HEK293 (cell line): ENCODE measurements around the gene MTMR11.
"Not testable (repeated sequence)": the region's sequence is repeated elsewhere in the genome, so short reads cannot be mapped to it uniquely, and the experiment has no call there.

Experiments
- CTCF ChIA-PET: fragments of 350-600 bp; formaldehyde crosslinking; extraction: SDS; loops from one replicate; lab custom pipeline; 2021; ENCODE audit warnings: antibody characterized with exemption; lab: Yijun Ruan, JAX
- POLR2A ChIA-PET: fragments of 300-600 bp; formaldehyde crosslinking; extraction: SDS; loops from one replicate; lab custom pipeline; 2020; ENCODE audit warnings: antibody characterized with exemption, inconsistent platforms; lab: Yijun Ruan, JAX
- H3K27ac ChIP-seq: fragments of 200-500 bp; sonication (Bioruptor generic); 2 replicates; pipeline ENCODE4 v1.5.1; 2014; ENCODE audit warnings: low read depth, low read length, control low read depth, inconsistent platforms; ENCODE audit errors: extremely low read depth
- H3K36me3 ChIP-seq, 2 experiments: fragments of 200-500 bp in 1 of 2; sonication (Bioruptor generic) in 1 of 2; 1 replicate in 1 of 2; 2 replicates in 1 of 2; pipeline ENCODE4 v1.5.1; 2014 to 2017; ENCODE audit warnings: inconsistent platforms in 2 of 2, low read length in 2 of 2; ENCODE audit not compliant: control insufficient read depth in 2 of 2, insufficient read depth in 1 of 2
- H3K4me1 ChIP-seq: fragments of 200-500 bp; sonication (Bioruptor generic); 2 replicates; pipeline ENCODE4 v1.5.1; 2014; ENCODE audit warnings: mild to moderate bottlenecking, low read length, inconsistent platforms; ENCODE audit not compliant: control insufficient read depth, insufficient read depth
- H3K4me3 ChIP-seq: 2 replicates; pipeline ENCODE4 v1.5.1; 2011; ENCODE audit warnings: low read depth, mild to moderate bottlenecking, control low read depth, low read length, moderate library complexity
- H3K9me3 ChIP-seq: fragments of 200-500 bp; sonication (Bioruptor generic); 2 replicates; pipeline ENCODE4 v1.5.1; 2014; ENCODE audit warnings: low read depth, low read length, inconsistent platforms; ENCODE audit not compliant: control insufficient read depth, insufficient read depth
- GLIS2 ChIP-seq: fragments of 450-650 bp; formaldehyde crosslinking; IDR thresholded peaks from 2 replicates; pipeline ENCODE4 v1.5.1; 2016; ENCODE audit warnings: missing biosample characterization, missing genetic modification characterization
- REPIN1 ChIP-seq: fragments of 450-650 bp; formaldehyde crosslinking; IDR thresholded peaks from 2 replicates; pipeline ENCODE4 v1.5.1; 2017; ENCODE audit warnings: missing biosample characterization, missing genetic modification characterization, low read depth
- SCRT2 ChIP-seq: fragments of 450-650 bp; formaldehyde crosslinking; IDR thresholded peaks from 2 replicates; pipeline ENCODE4 v1.5.1; 2016; ENCODE audit warnings: missing biosample characterization, missing genetic modification characterization
- YY1 ChIP-seq: fragments of 450-650 bp; formaldehyde crosslinking; IDR thresholded peaks from 2 replicates; pipeline ENCODE4 v1.5.1; 2018; ENCODE audit warnings: missing biosample characterization, missing genetic modification characterization
- ZBTB21 ChIP-seq: fragments of 450-650 bp; formaldehyde crosslinking; IDR thresholded peaks from 2 replicates; pipeline ENCODE4 v1.5.1; 2017; ENCODE audit warnings: missing biosample characterization, missing genetic modification characterization
- ZBTB6 ChIP-seq: fragments of 450-650 bp; formaldehyde crosslinking; IDR thresholded peaks from 2 replicates; pipeline ENCODE4 v1.5.1; 2017; ENCODE audit warnings: missing biosample characterization, missing genetic modification characterization
- ZFP41 ChIP-seq: fragments of 450-650 bp; formaldehyde crosslinking; IDR thresholded peaks from 2 replicates; pipeline ENCODE4 v1.5.1; 2016; ENCODE audit warnings: missing biosample characterization, missing genetic modification characterization, borderline replicate concordance
- ZNF121 ChIP-seq: fragments of 450-650 bp; formaldehyde crosslinking; IDR thresholded peaks from 2 replicates; pipeline ENCODE4 v1.5.1; 2016; ENCODE audit warnings: missing biosample characterization, missing genetic modification characterization
- ZNF133 ChIP-seq: fragments of 450-650 bp; formaldehyde crosslinking; IDR thresholded peaks from 2 replicates; pipeline ENCODE4 v1.5.1; 2016; ENCODE audit warnings: missing biosample characterization, missing genetic modification characterization
- ZNF223 ChIP-seq: fragments of 450-650 bp; formaldehyde crosslinking; IDR thresholded peaks from 2 replicates; pipeline ENCODE4 v1.5.1; 2016; ENCODE audit warnings: missing biosample characterization, missing genetic modification characterization
- ZNF660 ChIP-seq: fragments of 450-650 bp; IDR thresholded peaks from 2 replicates; pipeline ENCODE4 v1.5.1; 2018; ENCODE audit warnings: missing biosample characterization, mild to moderate bottlenecking, missing genetic modification characterization
- ZNF785 ChIP-seq: fragments of 450-650 bp; formaldehyde crosslinking; IDR thresholded peaks from 2 replicates; pipeline ENCODE4 v1.5.1; 2016; ENCODE audit warnings: missing biosample characterization, missing genetic modification characterization
- ZXDB ChIP-seq: fragments of 450-650 bp; formaldehyde crosslinking; IDR thresholded peaks from 2 replicates; pipeline ENCODE4 v1.5.1; 2016; ENCODE audit warnings: missing biosample characterization, missing genetic modification characterization
- TF ChIP-seq, protein P1 (sequence below): fragments of 450-650 bp; formaldehyde crosslinking; IDR thresholded peaks from 2 replicates; pipeline ENCODE4 v1.5.1; 2016; ENCODE audit warnings: missing biosample characterization, missing genetic modification characterization
- TF ChIP-seq, protein P2 (sequence below): fragments of 450-650 bp; formaldehyde crosslinking; IDR thresholded peaks from 2 replicates; pipeline ENCODE4 v1.5.1; 2016; ENCODE audit warnings: missing biosample characterization, missing genetic modification characterization
- TF ChIP-seq, protein P3 (sequence below): fragments of 450-650 bp; formaldehyde crosslinking; IDR thresholded peaks from 2 replicates; pipeline ENCODE4 v1.5.1; 2017; ENCODE audit warnings: missing biosample characterization, mild to moderate bottlenecking, missing genetic modification characterization, moderate library complexity

The MTMR11 gene

GRCh38 chr1:149886396-149887195 lies 50.1 kb downstream of the MTMR11 start (continued):
- TF ChIP-seq ZBTB6 (no peak; the same call in 1 of the 2 replicates), ZNF121 (no peak), ZFP41 (tag by site-specific recombination) (peak; percentile 22; the same call in 1 of the 2 replicates), ZNF223 (tag by site-specific recombination) (no peak)
- TF ChIP-seq, protein P1, sequence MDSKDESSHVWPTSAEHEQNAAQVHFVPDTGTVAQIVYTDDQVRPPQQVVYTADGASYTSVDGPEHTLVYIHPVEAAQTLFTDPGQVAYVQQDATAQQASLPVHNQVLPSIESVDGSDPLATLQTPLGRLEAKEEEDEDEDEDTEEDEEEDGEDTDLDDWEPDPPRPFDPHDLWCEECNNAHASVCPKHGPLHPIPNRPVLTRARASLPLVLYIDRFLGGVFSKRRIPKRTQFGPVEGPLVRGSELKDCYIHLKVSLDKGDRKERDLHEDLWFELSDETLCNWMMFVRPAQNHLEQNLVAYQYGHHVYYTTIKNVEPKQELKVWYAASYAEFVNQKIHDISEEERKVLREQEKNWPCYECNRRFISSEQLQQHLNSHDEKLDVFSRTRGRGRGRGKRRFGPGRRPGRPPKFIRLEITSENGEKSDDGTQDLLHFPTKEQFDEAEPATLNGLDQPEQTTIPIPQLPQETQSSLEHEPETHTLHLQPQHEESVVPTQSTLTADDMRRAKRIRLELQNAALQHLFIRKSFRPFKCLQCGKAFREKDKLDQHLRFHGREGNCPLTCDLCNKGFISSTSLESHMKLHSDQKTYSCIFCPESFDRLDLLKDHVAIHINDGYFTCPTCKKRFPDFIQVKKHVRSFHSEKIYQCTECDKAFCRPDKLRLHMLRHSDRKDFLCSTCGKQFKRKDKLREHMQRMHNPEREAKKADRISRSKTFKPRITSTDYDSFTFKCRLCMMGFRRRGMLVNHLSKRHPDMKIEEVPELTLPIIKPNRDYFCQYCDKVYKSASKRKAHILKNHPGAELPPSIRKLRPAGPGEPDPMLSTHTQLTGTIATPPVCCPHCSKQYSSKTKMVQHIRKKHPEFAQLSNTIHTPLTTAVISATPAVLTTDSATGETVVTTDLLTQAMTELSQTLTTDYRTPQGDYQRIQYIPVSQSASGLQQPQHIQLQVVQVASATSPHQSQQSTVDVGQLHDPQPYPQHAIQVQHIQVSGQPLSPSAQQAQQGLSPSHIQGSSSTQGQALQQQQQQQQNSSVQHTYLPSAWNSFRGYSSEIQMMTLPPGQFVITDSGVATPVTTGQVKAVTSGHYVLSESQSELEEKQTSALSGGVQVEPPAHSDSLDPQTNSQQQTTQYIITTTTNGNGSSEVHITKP (tag by site-specific recombination) = no peak
- TF ChIP-seq, all 188 proteins: peak for 42

DNA sequence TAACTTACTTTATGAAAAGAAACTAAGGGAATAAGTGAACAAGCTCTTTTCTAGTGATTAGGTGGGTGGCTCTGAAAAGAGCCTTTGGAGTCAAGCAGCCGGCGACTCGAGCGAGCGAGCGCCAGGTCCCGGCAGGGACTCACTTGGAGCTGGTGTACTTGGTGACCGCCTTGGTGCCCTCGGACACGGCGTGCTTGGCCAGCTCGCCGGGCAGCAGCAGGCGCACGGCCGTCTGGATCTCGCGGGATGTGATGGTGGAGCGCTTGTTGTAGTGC lies 50.6 kb downstream of the MTMR11 start:
- H3K9me3 ChIP-seq, H3K36me3 ChIP-seq: not testable (repeated sequence)
- H3K27ac ChIP-seq = peak overlapping the region; percentile 39
- peak; percentile 11; the same call in 1 of the 2 replicates for TF ChIP-seq SCRT2 (tag by site-specific recombination)
- TF ChIP-seq, protein P2, sequence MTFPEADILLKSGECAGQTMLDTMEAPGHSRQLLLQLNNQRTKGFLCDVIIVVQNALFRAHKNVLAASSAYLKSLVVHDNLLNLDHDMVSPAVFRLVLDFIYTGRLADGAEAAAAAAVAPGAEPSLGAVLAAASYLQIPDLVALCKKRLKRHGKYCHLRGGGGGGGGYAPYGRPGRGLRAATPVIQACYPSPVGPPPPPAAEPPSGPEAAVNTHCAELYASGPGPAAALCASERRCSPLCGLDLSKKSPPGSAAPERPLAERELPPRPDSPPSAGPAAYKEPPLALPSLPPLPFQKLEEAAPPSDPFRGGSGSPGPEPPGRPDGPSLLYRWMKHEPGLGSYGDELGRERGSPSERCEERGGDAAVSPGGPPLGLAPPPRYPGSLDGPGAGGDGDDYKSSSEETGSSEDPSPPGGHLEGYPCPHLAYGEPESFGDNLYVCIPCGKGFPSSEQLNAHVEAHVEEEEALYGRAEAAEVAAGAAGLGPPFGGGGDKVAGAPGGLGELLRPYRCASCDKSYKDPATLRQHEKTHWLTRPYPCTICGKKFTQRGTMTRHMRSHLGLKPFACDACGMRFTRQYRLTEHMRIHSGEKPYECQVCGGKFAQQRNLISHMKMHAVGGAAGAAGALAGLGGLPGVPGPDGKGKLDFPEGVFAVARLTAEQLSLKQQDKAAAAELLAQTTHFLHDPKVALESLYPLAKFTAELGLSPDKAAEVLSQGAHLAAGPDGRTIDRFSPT (tag by site-specific recombination) = peak; percentile 74
- 0 out of 2 replicates have a peak, but pooled peaks have one; percentile 6 for TF ChIP-seq REPIN1 (tag by site-specific recombination)
- TF ChIP-seq YY1 = 0 out of 2 replicates have a peak, but pooled peaks have one; percentile 48
- TF ChIP-seq, all 188 proteins: peak for 4; not testable (repeated sequence) for 184
- ChIA-PET POLR2A (interaction anchor here (0.5 to 4.0 kb wide), 18 partner anchors 14 to 359 kb away, joined by 3 to 48 read pairs (median 8); partner anchors contain the start of genes BOLA1, MTMR11, SF3B4 and SV2A), CTCF (interaction anchor here (0.7 to 1.3 kb wide), 2 partner anchors 194 to 283 kb away, joined by 3 to 5 read pairs; no protein-coding TSS in a partner anchor)
- H3K4me3 ChIP-seq = peak overlapping the region; percentile 58
- H3K4me1 ChIP-seq = not testable (repeated sequence)

DNA sequence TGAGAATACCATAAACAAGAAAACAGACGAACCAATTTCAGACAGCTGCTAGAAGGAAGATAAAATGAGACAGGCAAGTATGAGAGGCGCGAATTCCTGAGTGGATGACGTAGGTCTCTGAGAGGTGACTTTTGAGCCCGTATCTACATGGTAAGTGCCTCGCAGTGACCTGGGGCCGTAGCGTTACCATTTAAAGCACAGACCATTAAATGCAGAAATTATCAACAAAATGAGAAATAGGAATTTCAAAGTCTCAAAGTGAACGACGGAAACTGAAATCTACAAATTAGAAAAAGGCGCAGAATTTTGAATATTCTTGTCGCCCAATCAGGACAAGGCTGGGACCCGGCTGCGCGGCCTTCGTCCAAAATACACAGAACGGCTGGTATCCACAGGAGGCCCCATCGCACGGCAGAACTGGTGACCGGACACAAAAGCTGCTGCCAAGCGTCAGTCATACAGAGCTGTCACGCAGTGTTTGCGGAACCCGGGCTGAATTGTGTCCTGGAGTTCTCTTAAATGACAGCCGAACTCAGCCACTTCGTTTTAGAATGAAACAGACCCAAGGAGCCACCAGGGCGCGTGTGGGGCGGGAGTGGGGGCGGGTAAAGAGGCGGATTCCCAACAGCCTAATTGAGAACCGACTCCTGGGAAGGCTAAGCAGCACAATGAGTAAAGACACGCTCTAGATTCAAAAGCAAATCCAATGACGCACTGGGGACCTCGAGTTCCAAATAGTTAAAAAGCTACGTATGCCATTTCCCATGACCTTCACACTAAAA lies 51.1 kb downstream of the MTMR11 start:
- H3K27ac ChIP-seq = peak overlapping the region; percentile 39
- POLR2A ChIA-PET = interaction anchor here (0.5 to 4.0 kb wide), 11 partner anchors 32 to 360 kb away, joined by 3 to 30 read pairs (median 8); partner anchors contain the start of genes SF3B4, SV2A and VPS45
- no peaks in the 10 kb centered on the region for H3K36me3 ChIP-seq
- 0 out of 2 replicates have a peak, but pooled peaks cover 2% of the 10 kb centered on the region for H3K4me1 ChIP-seq
- peak overlapping the region; percentile 58 for H3K4me3 ChIP-seq
- CTCF ChIA-PET = interaction anchor here (0.7 kb wide), 1 partner anchor 194 kb away, joined by 3 read pairs; no protein-coding TSS in a partner anchor
- no peaks in the 10 kb centered on the region for H3K9me3 ChIP-seq
- TF ChIP-seq, protein P1 (tag by site-specific recombination) = 0 out of 2 replicates have a peak, but pooled peaks have one; percentile 56
- TF ChIP-seq, protein P3, sequence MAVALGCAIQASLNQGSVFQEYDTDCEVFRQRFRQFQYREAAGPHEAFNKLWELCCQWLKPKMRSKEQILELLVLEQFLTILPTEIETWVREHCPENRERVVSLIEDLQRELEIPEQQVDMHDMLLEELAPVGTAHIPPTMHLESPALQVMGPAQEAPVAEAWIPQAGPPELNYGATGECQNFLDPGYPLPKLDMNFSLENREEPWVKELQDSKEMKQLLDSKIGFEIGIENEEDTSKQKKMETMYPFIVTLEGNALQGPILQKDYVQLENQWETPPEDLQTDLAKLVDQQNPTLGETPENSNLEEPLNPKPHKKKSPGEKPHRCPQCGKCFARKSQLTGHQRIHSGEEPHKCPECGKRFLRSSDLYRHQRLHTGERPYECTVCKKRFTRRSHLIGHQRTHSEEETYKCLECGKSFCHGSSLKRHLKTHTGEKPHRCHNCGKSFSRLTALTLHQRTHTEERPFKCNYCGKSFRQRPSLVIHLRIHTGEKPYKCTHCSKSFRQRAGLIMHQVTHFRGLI (tag by site-specific recombination) = peak; percentile 47; the same call in 1 of the 2 replicates
- TF ChIP-seq GLIS2 (tag by site-specific recombination) = peak; percentile 72
- TF ChIP-seq ZNF660 = peak; percentile 75
- TF ChIP-seq ZXDB (tag by site-specific recombination) = peak; percentile 66
- no peak for TF ChIP-seq ZNF133 (tag by site-specific recombination)
- peak; percentile 86 for TF ChIP-seq ZBTB21 (tag by site-specific recombination)
- TF ChIP-seq ZNF785 (tag by site-specific recombination) = no peak
